ENCODE results near the gene KCTD8. TPM values are rescaled to one million over a fixed set of nuclear protein-coding genes. Genes with fewer than 3 reads are reported as not detected.
A peak's percentile ranks its signal among the peaks of the same experiment; 100 is the strongest.

Gene KCTD8
- total RNA-seq, 1 experiment from 2014 or later: 1.1 TPM

DNA sequence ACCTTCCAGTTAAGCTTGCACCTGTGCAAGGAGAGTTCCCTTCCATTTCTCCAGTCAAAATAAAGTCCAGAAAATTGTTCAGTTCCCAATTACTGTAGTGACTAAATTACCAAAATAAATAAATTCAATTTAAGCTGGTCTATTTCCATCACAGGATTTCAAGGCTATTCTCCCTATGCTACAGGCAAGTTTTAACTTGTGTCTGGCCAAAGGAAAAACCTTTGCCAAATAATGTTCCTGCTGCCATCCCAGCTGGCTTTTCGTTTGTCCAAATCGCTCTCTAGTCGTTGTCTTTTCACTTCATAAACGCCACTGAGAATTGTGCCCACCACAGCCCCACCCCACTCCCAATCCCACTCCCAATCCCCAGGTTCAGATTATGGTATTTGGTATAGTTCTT, 2.4 kb downstream of the KCTD8 start:
- peak overlapping the region; percentile 74 to 95 for H3K4me3 Mint-ChIP-seq
- Histone ChIP-seq H2BK120ac (ENCODE audit: low read depth, low read length, poor library complexity, severe bottlenecking) (no peak overlapping the region), H2BK20ac (ENCODE audit: low read depth, low read length, poor library complexity, severe bottlenecking) (no peak overlapping the region), H3K14ac (ENCODE audit: insufficient read depth, low read length) (no peak overlapping the region), H3K4me2 (ENCODE audit: insufficient read depth, insufficient read length, low read length) (peak overlapping the region; percentile 75), H3K9me3 (ENCODE audit: control insufficient read depth, low read depth, low read length) (no peaks in the 10 kb centered on the region), H4K5ac (ENCODE audit: insufficient read length, low read depth, low read length) (no peak overlapping the region), H2BK15ac (ENCODE audit: low read depth, low read length) (no peak overlapping the region), H3K27me3 (ENCODE audit: insufficient read depth, low read length) (no peaks in the 10 kb centered on the region; the same call in 1 of the 2 replicates), H3K18ac (ENCODE audit: insufficient read length, low read depth, low read length) (no peak overlapping the region), H3K9ac (ENCODE audit: extremely low read depth, insufficient read length, low read length) (no peak overlapping the region), H3K79me1 (ENCODE audit: insufficient read depth, low read depth, low read length, poor library complexity, severe bottlenecking) (no peaks in the 10 kb centered on the region), H4K8ac (replicated peaks; ENCODE audit: insufficient read length, low read depth, low read length) (no peak overlapping the region), H4K20me1 (ENCODE audit: control insufficient read depth, insufficient read depth, insufficient read length) (peaks cover 5% of the 10 kb centered on the region), H3K27ac (ENCODE audit: insufficient read length, low read depth, low read length) (no peak overlapping the region), H3T11ph (ENCODE audit: low read length) (no peak overlapping the region), H3K4me1 (ENCODE audit: insufficient read depth, low read length) (no peaks in the 10 kb centered on the region), H2BK5ac (ENCODE audit: insufficient read length, low read length) (no peak overlapping the region), H3K23ac (ENCODE audit: insufficient read length, low read depth, low read length) (no peak overlapping the region), H3K23me2 (ENCODE audit: insufficient read length, low read depth, low read length, poor library complexity, severe bottlenecking) (peaks cover 25% of the 10 kb centered on the region), H2AK5ac (ENCODE audit: insufficient read length, low read length) (no peak overlapping the region), H3K56ac (ENCODE audit: insufficient read length, low read depth, low read length) (no peak overlapping the region), H3K79me2 (ENCODE audit: insufficient read depth, low read length) (no peaks in the 10 kb centered on the region), H4K91ac (ENCODE audit: insufficient read length, low read depth, low read length) (no peak overlapping the region), H3K4ac (ENCODE audit: low read depth, low read length) (no peak overlapping the region), H2BK12ac (ENCODE audit: insufficient read length, low read depth, low read length) (no peak overlapping the region), H2AFZ (ENCODE audit: low read length) (no peak overlapping the region)
- TF ChIP-seq CTCF (conservative IDR thresholded peaks at IDR 0.05): no peak
- no peak for DNase-seq
- H3K9me3 Mint-ChIP-seq: no peaks in the 10 kb centered on the region; a peak in 2 of 5 replicates
- H3K27ac Mint-ChIP-seq: peak overlapping the region in 1 of 3 experiments; percentile 73; a peak in 2 of 7 replicates
- H3K4me1 Mint-ChIP-seq: peaks cover 21 to 32% of the 10 kb centered on the region in 2 experiments
- H3K36me3 Mint-ChIP-seq (ENCODE audit: insufficient read depth in 1 of 3, low read depth in 3 of 3): peaks cover 0 to 2% (median 0%) of the 10 kb centered on the region in 3 experiments; a peak in 2 of 7 replicates
- WGBS (ENCODE audit: extremely low coverage, insufficient read length, low lambda C conversion rate): no CpG with 5 or more reads among the region's 4 CpGs
- peaks cover 48% of the 10 kb centered on the region for H3K27me3 Mint-ChIP-seq (ENCODE audit: low read depth)

Measured in H9 (cell line).